ENCODE measurements around the gene CLNK. TPM values are rescaled to one million over a fixed set of nuclear protein-coding genes. Genes with fewer than 3 reads are reported as not detected.

Gene CLNK
- total and polyA plus RNA-seq, 10 donors: 0.39 to 2.8 (median 1.3) TPM

GRCh38 chr4:10639664-10640063, 44.9 kb downstream of the CLNK start:
- intact Hi-C loops (cut with DNase I; ENCODE audit: low total_unique reads): no loop called here
- no peak overlapping the region for H3K27ac ChIP-seq
- WGBS, 5 donors: 79 to 92% (median 90%) methylated on average over 2 of the region's 2 CpGs
- no peak overlapping the region for H3K4me3 ChIP-seq
- no peaks in the 10 kb centered on the region for H3K9me3 ChIP-seq
- peaks cover 0 to 10% (median 6%) of the 10 kb centered on the region in 6 donors for H3K4me1 ChIP-seq
- no peaks in the 10 kb centered on the region for H3K27me3 ChIP-seq (replicated peaks in 1 of 7)
- no peak for TF ChIP-seq POLR2A (IDR thresholded peaks at IDR 0.05)
- TF ChIP-seq POLR2AphosphoS5 (IDR thresholded peaks at IDR 0.05): no peak
- no peak for TF ChIP-seq CTCF (IDR thresholded peaks at IDR 0.05 in 8 of 11, conservative IDR thresholded peaks at IDR 0.05 in 3 of 11)
- no peaks in the 10 kb centered on the region for H3K36me3 ChIP-seq
- DNase-seq: no peak

GRCh38 chr4:10639100-10639499, 45.5 kb downstream of the CLNK start:
- DNase-seq: no peak

GRCh38 chr4:10635091-10635490, 49.5 kb downstream of the CLNK start:
- 27 to 72% (median 47%) methylated on average over 6 of the region's 6 CpGs for WGBS, 5 donors
- TF ChIP-seq CTCF (IDR thresholded peaks at IDR 0.05 in 8 of 11, conservative IDR thresholded peaks at IDR 0.05 in 3 of 11) (no peak), POLR2A (IDR thresholded peaks at IDR 0.05) (no peak)
- no peak for DNase-seq
- Histone ChIP-seq H3K27me3 (replicated peaks in 1 of 7) (no peaks in the 10 kb centered on the region), H3K4me3 (no peak overlapping the region), H3K9me3 (no peaks in the 10 kb centered on the region), H3K36me3 (no peaks in the 10 kb centered on the region), H3K4me1 (no peaks in the 10 kb centered on the region), H3K27ac (no peak overlapping the region)
- intact Hi-C loops (cut with DNase I; ENCODE audit: low total_unique reads): no loop called here

More at GRCh38 chr4:10639100-10639499, 45.5 kb downstream of the CLNK start:
- TF ChIP-seq POLR2AphosphoS5 (IDR thresholded peaks at IDR 0.05) (no peak), CTCF (IDR thresholded peaks at IDR 0.05 in 8 of 11, conservative IDR thresholded peaks at IDR 0.05 in 3 of 11) (no peak)
- no peaks in the 10 kb centered on the region for H3K27me3 ChIP-seq (replicated peaks in 1 of 7)
- WGBS, 5 donors: 80 to 94% (median 89%) methylated on average over 1 of the region's 1 CpG
- no peak overlapping the region for H3K4me3 ChIP-seq
- H3K4me1 ChIP-seq: peaks cover 0 to 10% (median 6%) of the 10 kb centered on the region in 6 donors
- no peaks in the 10 kb centered on the region for H3K36me3 ChIP-seq
- H3K9me3 ChIP-seq: no peaks in the 10 kb centered on the region
- intact Hi-C loops (cut with DNase I; ENCODE audit: low total_unique reads): no loop called here
- H3K27ac ChIP-seq: no peak overlapping the region

GRCh38 chr4:10629394-10629793, 55.2 kb downstream of the CLNK start:
- TF ChIP-seq POLR2A (IDR thresholded peaks at IDR 0.05): no peak
- no peak for TF ChIP-seq CTCF (IDR thresholded peaks at IDR 0.05 in 8 of 11, conservative IDR thresholded peaks at IDR 0.05 in 3 of 11)
- TF ChIP-seq POLR2AphosphoS5 (IDR thresholded peaks at IDR 0.05): no peak
- no peak for DNase-seq
- 38 to 57% (median 45%) methylated on average over 4 of the region's 4 CpGs for whole genome bisulfite sequencing, 5 donors
- no peak overlapping the region for H3K27ac ChIP-seq
- no peaks in the 10 kb centered on the region for H3K4me1 ChIP-seq
- H3K36me3 ChIP-seq: no peaks in the 10 kb centered on the region
- no peaks in the 10 kb centered on the region for H3K27me3 ChIP-seq (replicated peaks in 1 of 7)
- no peak overlapping the region for H3K4me3 ChIP-seq
- intact Hi-C loops (cut with DNase I; ENCODE audit: low total_unique reads): no loop called here
- no peaks in the 10 kb centered on the region for H3K9me3 ChIP-seq
